PFSK-1 (cell line): ENCODE measurements around the gene HOXB2.

Source experiments
- FOXP2 ChIP-seq: optimal IDR thresholded peaks from 2 replicates; pipeline ENCODE3; 2011; ENCODE audit warnings: borderline replicate concordance, control low read depth, inconsistent platforms; ENCODE audit not compliant: insufficient read depth; ENCODE audit errors: extremely low read length, extremely low read depth
- POLR2AphosphoS5 ChIP-seq: IDR thresholded peaks from 2 replicates; pipeline ENCODE4 v1.6.1; 2012; ENCODE audit warnings: low read depth, mild to moderate bottlenecking, control low read depth, low read length, moderate library complexity
- REST ChIP-seq, 2 experiments: IDR thresholded peaks; 2 replicates each; pipeline versions ENCODE4 v1.6.1 to v1.8.0; 2011 to 2012; ENCODE audit warnings: low read depth in 2 of 2, low read length in 2 of 2, control low read depth in 1 of 2, inconsistent platforms in 1 of 2, mild to moderate bottlenecking in 1 of 2, moderate library complexity in 1 of 2; ENCODE audit not compliant: insufficient read depth in 1 of 2
- SIN3A ChIP-seq: IDR thresholded peaks from 2 replicates; pipeline ENCODE4 v1.6.1; 2012; ENCODE audit warnings: mild to moderate bottlenecking, low read length, moderate library complexity, borderline replicate concordance; ENCODE audit not compliant: insufficient read depth
- TAF1 ChIP-seq: IDR thresholded peaks from 2 replicates; pipeline ENCODE4 v1.6.1; 2012; ENCODE audit warnings: low read length, control low read depth, borderline replicate concordance; ENCODE audit not compliant: insufficient read depth

The HOXB2 gene

GRCh38 chr17:48532261-48532660 lies 12.6 kb downstream of the HOXB2 start:
- TF ChIP-seq TAF1 (no peak), SIN3A (no peak), REST (IDR thresholded peaks at IDR 0.05; ENCODE audit: insufficient read depth in 1 of 2, low read depth in 2 of 2, low read length in 2 of 2) (no peak), FOXP2 (no peak), POLR2AphosphoS5 (no peak)

GRCh38 chr17:48530887-48531272 lies 14.0 kb downstream of the HOXB2 start, which contains the start of gene HOXB1:
Gene HOXB1, minus strand, starts transcription at chr17:48531011. Its CDS starts 107 bp downstream, at chr17:48530904.
- no peak for TF ChIP-seq TAF1
- no peak for TF ChIP-seq FOXP2
- TF ChIP-seq REST (IDR thresholded peaks at IDR 0.05; ENCODE audit: insufficient read depth in 1 of 2, low read depth in 2 of 2, low read length in 2 of 2), result no peak

GRCh38 chr17:48530208-48530886 lies 14.6 kb downstream of the HOXB2 start:
- TF ChIP-seq TAF1 (no peak), POLR2AphosphoS5 (no peak), FOXP2 (no peak), SIN3A (no peak), REST (IDR thresholded peaks at IDR 0.05; ENCODE audit: insufficient read depth in 1 of 2, low read depth in 2 of 2, low read length in 2 of 2) (no peak)

GRCh38 chr17:48529683-48530009 lies 15.3 kb downstream of the HOXB2 start:
- TF ChIP-seq TAF1 (no peak), SIN3A (no peak), REST (IDR thresholded peaks at IDR 0.05; ENCODE audit: insufficient read depth in 1 of 2, low read depth in 2 of 2, low read length in 2 of 2) (no peak), FOXP2 (no peak), POLR2AphosphoS5 (no peak)

- no peak for TF ChIP-seq POLR2AphosphoS5
- TF ChIP-seq FOXP2, result no peak
- no peak for TF ChIP-seq REST (IDR thresholded peaks at IDR 0.05; ENCODE audit: insufficient read depth in 1 of 2, low read depth in 2 of 2, low read length in 2 of 2)
- TF ChIP-seq SIN3A, result no peak
- no peak for TF ChIP-seq TAF1
Measured at GRCh38 chr17:48528936-48529682, 15.8 kb downstream of the HOXB2 start.
